Measurements from ENCODE around the gene ANKRD12. TPM values are rescaled to one million over a fixed set of nuclear protein-coding genes. Genes with fewer than 3 reads are reported as not detected.

Gene ANKRD12
- total and polyA plus RNA-seq, 9 donors = 8.8 to 115 (median 72.9) TPM

GRCh38 chr18:9106094-9106493 lies 30.5 kb upstream of the ANKRD12 start:
- TF ChIP-seq CTCF (IDR thresholded peaks at IDR 0.05) (no peak), POLR2A (IDR thresholded peaks at IDR 0.05) (no peak), EP300 (IDR thresholded peaks at IDR 0.05) (no peak)
- H3K27me3 ChIP-seq = no peaks in the 10 kb centered on the region
- H3K9me3 ChIP-seq = no peaks in the 10 kb centered on the region
- H3K36me3 ChIP-seq = no peaks in the 10 kb centered on the region
- H3K4me1 ChIP-seq (ENCODE audit: insufficient read depth) = peaks cover 9% of the 10 kb centered on the region
- H3K27ac ChIP-seq = no peak overlapping the region
- DNase-seq = no peak
- intact Hi-C loops (cut with DNase I) = no loop called here
- 63 to 72% (median 70%) methylated on average over 1 of the region's 1 CpG for WGBS, 3 donors
- no peak overlapping the region for H3K4me3 ChIP-seq

GRCh38 chr18:9106800-9107584 lies 29.6 kb upstream of the ANKRD12 start:
- Histone ChIP-seq H3K9me3 (no peaks in the 10 kb centered on the region), H3K27me3 (no peaks in the 10 kb centered on the region), H3K4me1 (ENCODE audit: insufficient read depth) (peaks cover 9% of the 10 kb centered on the region), H3K4me3 (no peak overlapping the region), H3K36me3 (no peaks in the 10 kb centered on the region), H3K27ac (no peak overlapping the region)
- intact Hi-C loops (cut with DNase I) = no loop called here
- DNase-seq = no peak
- WGBS, 3 donors = 44 to 56% (median 50%) methylated on average over 4 of the region's 4 CpGs
- TF ChIP-seq POLR2A (IDR thresholded peaks at IDR 0.05) (no peak), EP300 (IDR thresholded peaks at IDR 0.05) (no peak), CTCF (IDR thresholded peaks at IDR 0.05) (no peak)

GRCh38 chr18:9108911-9109310 lies 27.7 kb upstream of the ANKRD12 start:
- H3K4me1 ChIP-seq (ENCODE audit: insufficient read depth) = peaks cover 15% of the 10 kb centered on the region
- TF ChIP-seq EP300 (IDR thresholded peaks at IDR 0.05) (no peak), CTCF (IDR thresholded peaks at IDR 0.05) (no peak), POLR2A (IDR thresholded peaks at IDR 0.05) (no peak)
- no peak overlapping the region for H3K4me3 ChIP-seq
- WGBS, 3 donors = 79 to 89% (median 86%) methylated on average over 2 of the region's 2 CpGs
- no peak overlapping the region for H3K27ac ChIP-seq
- intact Hi-C loops (cut with DNase I) = no loop called here
- DNase-seq = no peak
- H3K9me3 ChIP-seq = no peaks in the 10 kb centered on the region
- H3K36me3 ChIP-seq = no peaks in the 10 kb centered on the region
- no peaks in the 10 kb centered on the region for H3K27me3 ChIP-seq

GRCh38 chr18:9109523-9109922 lies 27.1 kb upstream of the ANKRD12 start:
- H3K27ac ChIP-seq = no peak overlapping the region
- 45 to 52% (median 46%) methylated on average over 4 of the region's 4 CpGs for WGBS, 3 donors
- H3K4me3 ChIP-seq = no peak overlapping the region
- H3K4me1 ChIP-seq (ENCODE audit: insufficient read depth) = peaks cover 15% of the 10 kb centered on the region
- TF ChIP-seq POLR2A (IDR thresholded peaks at IDR 0.05) (no peak), EP300 (IDR thresholded peaks at IDR 0.05) (no peak), CTCF (IDR thresholded peaks at IDR 0.05) (no peak)
- no peaks in the 10 kb centered on the region for H3K27me3 ChIP-seq
- DNase-seq = no peak
- no peaks in the 10 kb centered on the region for H3K36me3 ChIP-seq
- no peaks in the 10 kb centered on the region for H3K9me3 ChIP-seq
- intact Hi-C loops (cut with DNase I) = no loop called here
